Muscle layer of colon (tissue), 2 donors: Measurements from ENCODE around the gene SHANK2.

Experiments
- H3K27ac ChIP-seq: one replicate; pipeline ENCODE4 v1.7.0; 2013; ENCODE audit warnings: low read depth, mild to moderate bottlenecking, low read length, moderate library complexity
- H3K27me3 ChIP-seq, 2 donors: one replicate each; pipeline ENCODE4 v1.7.0; 2013; ENCODE audit warnings: low read length in 2 of 2, mild to moderate bottlenecking in 2 of 2; ENCODE audit not compliant: insufficient read depth in 2 of 2, control insufficient read depth in 1 of 2
- H3K36me3 ChIP-seq: one replicate; pipeline ENCODE4 v1.7.0; 2013; ENCODE audit warnings: mild to moderate bottlenecking, low read length; ENCODE audit not compliant: insufficient read depth
- H3K4me1 ChIP-seq: one replicate; pipeline ENCODE4 v1.7.0; 2013; ENCODE audit warnings: mild to moderate bottlenecking, low read length; ENCODE audit not compliant: insufficient read depth
- H3K4me3 ChIP-seq, 2 donors: one replicate each; pipeline ENCODE4 v1.7.0; 2013; ENCODE audit warnings: low read length in 2 of 2, low read depth in 1 of 2, mild to moderate bottlenecking in 1 of 2, moderate library complexity in 1 of 2
- H3K9ac ChIP-seq: one replicate; pipeline ENCODE4 v1.7.0; 2013; ENCODE audit warnings: low read length
- H3K9me3 ChIP-seq: one replicate; pipeline ENCODE4 v1.7.0; 2013; ENCODE audit warnings: mild to moderate bottlenecking, low read length
- donor health status: abdominal sarcoma.
- donor health status: Adenocarcinoma of cecum.

Gene SHANK2

DNA sequence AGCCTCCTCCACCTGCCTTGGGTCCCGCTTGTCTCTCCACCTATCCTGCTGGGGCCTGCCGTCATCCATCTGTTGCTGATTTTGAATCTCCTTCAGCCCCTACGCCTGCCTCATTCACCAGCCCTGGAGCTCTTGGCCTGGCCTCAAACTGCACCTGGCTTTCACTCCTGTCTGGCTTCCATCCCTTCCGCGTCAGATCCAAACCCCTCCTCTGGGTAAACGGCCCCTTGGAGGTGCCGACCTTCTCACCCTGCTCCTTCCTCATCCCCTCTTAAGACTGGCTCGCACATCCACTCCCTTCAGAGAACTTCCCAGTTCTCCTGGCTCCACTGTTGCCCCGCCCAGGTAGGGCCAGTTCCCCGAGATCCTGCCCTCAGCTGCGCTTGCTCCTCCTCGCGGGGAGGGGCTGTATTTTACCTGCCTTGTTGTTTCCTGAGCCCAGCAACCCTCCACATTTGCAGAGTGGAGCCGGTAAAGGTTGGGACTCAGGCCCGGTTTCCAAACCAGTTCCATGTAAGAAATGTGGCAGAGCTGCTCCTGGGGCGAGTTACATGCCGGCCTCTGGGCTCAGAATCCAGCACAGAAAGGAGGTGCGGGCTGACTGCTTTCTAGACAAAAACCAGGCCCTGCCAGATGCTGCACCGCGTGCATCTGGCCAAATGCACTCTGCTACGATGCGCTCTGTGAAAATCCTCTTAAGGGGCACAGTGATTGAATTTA lies 13.9 kb upstream of the SHANK2 start:
- Histone ChIP-seq H3K27ac (no peak overlapping the region), H3K4me3 (no peak overlapping the region), H3K4me1 (peaks cover 7% of the 10 kb centered on the region), H3K9ac (no peak overlapping the region), H3K36me3 (no peaks in the 10 kb centered on the region), H3K9me3 (no peaks in the 10 kb centered on the region), H3K27me3 (no peaks in the 10 kb centered on the region)

GRCh38 chr11:71265559-71266092 lies 13.2 kb upstream of the SHANK2 start:
- no peaks in the 10 kb centered on the region for H3K27me3 ChIP-seq
- H3K9me3 ChIP-seq = no peaks in the 10 kb centered on the region
- H3K4me3 ChIP-seq = no peak overlapping the region
- no peak overlapping the region for H3K9ac ChIP-seq
- no peak overlapping the region for H3K27ac ChIP-seq
- H3K36me3 ChIP-seq = no peaks in the 10 kb centered on the region
- peaks cover 7% of the 10 kb centered on the region for H3K4me1 ChIP-seq

DNA sequence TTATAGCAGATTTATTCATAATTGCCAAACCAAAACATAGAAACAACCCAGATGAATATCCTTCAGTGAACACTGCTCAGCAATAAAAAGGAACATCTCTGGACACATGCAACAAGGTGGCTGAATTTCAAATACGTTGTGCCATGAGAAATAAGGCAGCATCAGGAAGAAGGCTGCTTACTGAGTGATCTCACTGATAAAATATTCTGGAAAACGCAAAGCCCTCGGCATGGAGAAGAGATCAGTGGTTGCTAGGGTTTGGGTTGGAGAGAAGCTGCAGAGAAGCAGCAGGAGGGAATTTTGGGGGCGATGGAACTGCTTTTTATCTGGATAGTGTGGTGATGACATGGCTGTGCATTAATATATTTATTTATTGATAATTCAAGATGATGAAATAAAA lies 11.0 kb upstream of the SHANK2 start:
- peaks cover 7% of the 10 kb centered on the region for H3K4me1 ChIP-seq
- H3K27me3 ChIP-seq = no peaks in the 10 kb centered on the region
- peaks cover under 1% of the 10 kb centered on the region for H3K9me3 ChIP-seq
- no peak overlapping the region for H3K9ac ChIP-seq
- no peak overlapping the region for H3K27ac ChIP-seq
- no peak overlapping the region for H3K4me3 ChIP-seq
- H3K36me3 ChIP-seq = no peaks in the 10 kb centered on the region

DNA sequence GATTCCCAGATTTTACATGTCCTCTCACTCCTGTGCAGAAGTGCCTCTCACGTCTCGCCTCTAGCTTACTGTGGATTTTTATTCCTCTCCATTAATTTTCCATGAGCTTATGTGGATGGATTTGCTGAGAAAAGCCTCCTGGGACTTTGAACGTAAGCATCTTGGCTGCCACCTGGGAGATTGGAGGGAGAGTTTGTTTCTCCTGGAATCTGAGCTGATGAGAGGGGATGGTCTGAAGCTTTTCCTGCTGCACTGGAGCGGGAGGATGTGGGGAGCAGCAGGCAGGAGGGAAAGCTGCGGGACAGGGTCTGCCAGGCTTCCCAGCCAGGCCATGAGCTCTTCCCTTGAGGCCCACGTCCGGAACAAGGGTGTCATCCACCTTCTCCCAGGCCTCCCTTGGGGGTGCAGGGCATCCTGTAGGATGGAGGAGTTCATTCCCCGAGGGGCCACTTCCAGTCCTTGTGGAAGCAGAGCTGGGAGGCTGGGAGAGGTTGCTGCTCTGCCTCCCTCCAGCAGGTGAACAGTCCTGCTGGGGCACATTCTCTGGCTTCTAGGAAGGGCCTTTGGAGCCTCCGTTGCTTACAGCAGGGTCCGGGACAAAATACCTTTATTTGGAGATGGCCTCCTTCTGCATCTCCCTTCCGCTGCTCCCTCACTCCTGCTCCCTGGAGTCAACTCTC lies 3.6 kb upstream of the SHANK2 start:
- Histone ChIP-seq H3K27me3 (peaks cover 0 to 9% of the 10 kb centered on the region in 2 donors), H3K4me1 (peaks cover 5% of the 10 kb centered on the region), H3K9me3 (peaks cover 4% of the 10 kb centered on the region), H3K27ac (no peak overlapping the region), H3K4me3 (no peak overlapping the region), H3K9ac (no peak overlapping the region), H3K36me3 (no peaks in the 10 kb centered on the region)

DNA sequence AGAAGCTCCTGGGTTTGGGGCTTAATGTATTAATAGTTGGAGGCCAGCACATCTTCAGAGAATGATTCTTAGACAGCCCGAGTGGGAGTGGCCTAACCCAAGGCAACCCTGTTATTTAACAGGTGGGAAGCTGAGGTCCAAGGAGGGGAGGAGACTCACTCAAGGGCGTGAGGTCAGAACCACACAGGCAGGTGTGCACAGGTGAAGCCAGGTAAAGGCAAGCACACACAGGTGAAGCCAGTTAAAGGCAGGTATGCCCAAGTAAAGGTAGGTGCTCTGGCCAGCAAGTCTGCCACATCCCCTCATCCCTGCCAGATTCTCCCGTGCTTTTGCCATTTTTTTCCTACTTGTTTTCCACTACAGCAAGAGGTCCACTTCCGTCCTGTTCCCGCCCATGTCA lies 2.9 kb upstream of the SHANK2 start:
- Histone ChIP-seq H3K4me1 (peaks cover 5% of the 10 kb centered on the region), H3K27ac (no peak overlapping the region), H3K9me3 (peaks cover 4% of the 10 kb centered on the region), H3K4me3 (no peak overlapping the region), H3K36me3 (no peaks in the 10 kb centered on the region), H3K9ac (no peak overlapping the region), H3K27me3 (peaks cover 5 to 15% of the 10 kb centered on the region in 2 donors)

DNA sequence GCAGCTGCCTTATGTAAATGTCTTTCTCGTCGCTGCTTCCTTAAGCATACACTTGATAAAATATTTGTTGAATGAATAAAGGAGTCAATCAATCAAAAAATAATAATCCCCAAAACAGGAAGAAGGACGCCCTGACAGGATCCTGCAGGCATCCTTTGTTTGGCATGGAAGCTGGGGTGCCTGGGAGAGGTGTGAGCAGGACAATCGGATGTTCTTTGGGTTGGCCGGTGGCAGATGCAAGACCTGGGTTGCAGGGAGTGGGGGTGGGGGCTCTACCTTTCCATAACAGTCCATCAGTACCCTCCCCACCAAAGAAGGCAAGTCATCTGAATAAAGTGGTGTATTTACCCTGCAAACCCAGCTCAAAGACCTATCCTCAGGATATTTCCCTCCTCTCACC lies 1.4 kb upstream of the SHANK2 start:
- no peak overlapping the region for H3K27ac ChIP-seq
- H3K9ac ChIP-seq = no peak overlapping the region
- H3K27me3 ChIP-seq = peaks cover 20 to 30% of the 10 kb centered on the region in 2 donors

DNA sequence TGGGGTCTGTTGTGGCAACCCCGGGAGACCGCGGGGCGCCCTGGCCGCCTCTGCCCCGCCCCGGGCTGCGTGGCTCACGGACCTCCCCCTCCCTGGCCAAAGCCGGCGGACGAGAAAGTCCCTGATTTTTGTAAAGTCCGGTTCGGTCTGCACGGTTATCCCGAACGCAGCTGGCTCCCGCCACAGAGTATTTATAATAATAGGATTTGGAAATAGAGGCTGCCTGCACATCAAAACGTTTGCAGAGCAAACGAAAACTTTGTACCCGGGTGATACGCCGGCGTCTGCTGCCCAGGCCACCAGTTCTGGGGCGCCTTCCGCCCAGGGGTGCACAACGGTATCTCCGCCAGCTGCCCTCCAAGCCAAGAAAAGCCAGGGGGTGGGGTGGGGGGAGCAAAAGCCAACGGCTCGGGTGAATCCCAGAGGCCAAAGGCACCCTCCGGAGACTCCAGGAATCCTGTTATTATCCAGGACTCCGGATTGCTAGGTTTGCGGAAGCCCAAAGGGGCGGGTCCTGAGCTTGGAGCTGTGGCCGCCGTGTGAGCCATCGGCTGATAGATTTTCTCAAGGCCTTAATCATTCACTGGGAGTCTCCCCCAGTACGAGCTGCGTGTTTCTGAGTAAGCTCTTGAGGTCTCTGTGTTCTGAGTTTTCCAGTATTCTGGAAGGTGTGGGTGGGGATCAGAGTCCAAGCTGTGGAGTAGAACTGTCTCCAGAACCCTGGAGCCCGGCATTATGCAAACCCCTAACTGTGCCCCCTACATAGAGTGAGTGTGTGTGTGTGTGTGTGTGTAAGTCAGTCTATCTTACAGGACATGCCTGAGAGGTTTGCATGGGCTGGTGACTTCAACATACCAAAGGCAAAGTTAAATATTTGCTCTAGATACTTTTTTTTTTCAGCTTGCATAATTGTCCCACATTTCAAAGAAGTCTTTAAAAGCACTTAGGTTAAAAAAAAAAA lies 673 bp upstream of the SHANK2 start:
- no peak overlapping the region for H3K9ac ChIP-seq

More for the DNA sequence above, 1.4 kb upstream of the SHANK2 start:
- Histone ChIP-seq H3K9me3 (peaks cover 4% of the 10 kb centered on the region), H3K4me3 (no peak overlapping the region), H3K4me1 (peaks cover 5% of the 10 kb centered on the region), H3K36me3 (no peaks in the 10 kb centered on the region)

DNA sequence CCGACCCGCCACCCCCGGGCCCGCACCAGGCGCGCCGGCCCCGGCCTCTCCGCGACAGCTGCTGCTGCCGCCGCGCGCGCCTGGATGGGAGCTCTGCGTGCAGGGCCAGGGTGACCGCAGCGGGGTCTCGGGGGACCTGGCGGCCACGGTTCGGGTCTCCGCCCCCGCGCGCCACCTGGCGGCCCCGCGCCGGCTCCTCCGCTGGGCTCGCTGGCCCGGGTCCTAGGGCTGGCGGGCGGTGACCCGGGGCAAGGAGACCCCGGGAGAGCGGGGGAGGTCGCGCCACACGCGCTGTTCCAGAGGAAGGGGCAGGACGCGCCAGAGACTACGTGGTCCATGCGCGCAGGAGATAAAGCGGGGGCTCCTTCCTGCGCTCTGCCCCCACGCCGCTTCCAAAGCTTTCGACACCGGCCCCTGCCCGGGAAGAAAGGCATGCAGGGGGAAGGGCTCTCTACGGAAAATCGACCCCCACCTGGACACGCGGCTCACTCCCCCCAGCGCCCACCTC lies 562 bp downstream of the SHANK2 start:
- H3K27ac ChIP-seq = no peak overlapping the region
- H3K36me3 ChIP-seq = no peaks in the 10 kb centered on the region
- H3K4me3 ChIP-seq = peak overlapping the region; percentile 27 to 52
- peaks cover 20 to 41% of the 10 kb centered on the region in 2 donors for H3K27me3 ChIP-seq
- no peak overlapping the region for H3K9ac ChIP-seq
- peaks cover 5% of the 10 kb centered on the region for H3K4me1 ChIP-seq
- no peaks in the 10 kb centered on the region for H3K9me3 ChIP-seq

More for the DNA sequence above, 673 bp upstream of the SHANK2 start:
- H3K27me3 ChIP-seq = peaks cover 20 to 34% of the 10 kb centered on the region in 2 donors
- no peaks in the 10 kb centered on the region for H3K36me3 ChIP-seq
- H3K27ac ChIP-seq = no peak overlapping the region
- H3K4me1 ChIP-seq = peaks cover 5% of the 10 kb centered on the region
- H3K4me3 ChIP-seq = peak overlapping the region; percentile 14 to 65
- no peaks in the 10 kb centered on the region for H3K9me3 ChIP-seq

GRCh38 chr11:71251151-71251721 lies 1.1 kb downstream of the SHANK2 start:
- no peak overlapping the region for H3K27ac ChIP-seq
- peaks cover 5% of the 10 kb centered on the region for H3K4me1 ChIP-seq
- H3K4me3 ChIP-seq = peak overlapping the region in 1 of 2 donors; percentile 14
- H3K9me3 ChIP-seq = no peaks in the 10 kb centered on the region
- no peak overlapping the region for H3K9ac ChIP-seq
- H3K27me3 ChIP-seq = peaks cover 20 to 41% of the 10 kb centered on the region in 2 donors
- H3K36me3 ChIP-seq = no peaks in the 10 kb centered on the region

DNA sequence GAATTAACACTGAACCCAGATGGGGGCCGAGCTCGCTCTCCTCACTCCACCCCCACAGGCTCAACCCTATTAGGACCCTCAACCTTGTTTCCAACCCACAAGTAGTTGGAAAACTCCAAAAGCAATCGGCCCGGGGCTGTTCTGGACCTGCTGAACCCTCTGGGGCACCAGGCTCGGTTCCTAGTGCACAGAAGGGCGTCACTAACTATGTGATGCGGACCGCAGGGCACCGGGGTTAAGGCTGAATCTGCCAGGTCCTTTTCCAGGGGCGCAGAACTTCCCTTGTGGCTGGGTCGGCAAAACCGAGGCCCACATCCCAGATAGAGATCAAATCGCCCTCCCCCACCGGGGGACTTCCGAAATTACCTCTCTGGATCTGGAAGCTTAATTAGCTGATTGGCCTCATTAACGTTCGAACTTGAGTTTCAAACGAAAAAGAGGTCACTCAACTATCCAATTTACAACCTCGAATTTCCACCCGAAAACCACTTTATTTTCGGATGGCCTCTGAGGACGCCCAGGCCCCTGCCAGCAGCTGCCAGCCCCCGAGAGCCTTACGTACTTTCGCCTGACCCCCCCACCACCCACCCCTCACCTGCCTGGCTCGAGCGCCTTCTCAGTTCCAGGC lies 1.7 kb downstream of the SHANK2 start:
- no peaks in the 10 kb centered on the region for H3K9me3 ChIP-seq
- peaks cover 20 to 41% of the 10 kb centered on the region in 2 donors for H3K27me3 ChIP-seq
- no peak overlapping the region for H3K27ac ChIP-seq
- H3K9ac ChIP-seq = no peak overlapping the region
- peaks cover 5% of the 10 kb centered on the region for H3K4me1 ChIP-seq
- H3K4me3 ChIP-seq = no peak overlapping the region
- no peaks in the 10 kb centered on the region for H3K36me3 ChIP-seq
